HepG2 (cell line): ENCODE results near the gene GOLGB1. TPM values are rescaled to one million over a fixed set of nuclear protein-coding genes. Genes with fewer than 3 reads are reported as not detected.

Experiments
- ELF3 ChIP-seq: IDR thresholded peaks from 2 replicates; pipeline ENCODE4 v1.6.1; 2016; ENCODE audit warnings: missing genetic modification reagents, missing compliant biosample characterization
- EP300 ChIP-seq, 3 experiments: sonication (generic) in 1 of 3; formaldehyde crosslinking in 1 of 3; IDR thresholded peaks; 2 replicates each; pipeline versions ENCODE4 v1.5.1 to v1.6.1; 2011 to 2020; ENCODE audit warnings: low read depth in 2 of 3, low read length in 2 of 3, borderline replicate concordance in 1 of 3, improper control_type of control experiment in 1 of 3, mild to moderate bottlenecking in 1 of 3, missing genetic modification reagents in 1 of 3, moderate library complexity in 1 of 3
- FOSL2 ChIP-seq: sonication (generic); formaldehyde crosslinking; IDR thresholded peaks from 2 replicates; pipeline ENCODE4 v1.4.0; 2020; ENCODE audit warnings: missing genetic modification reagents
- FOXA3 ChIP-seq: IDR thresholded peaks from 2 replicates; pipeline ENCODE4 v1.6.1; 2016; ENCODE audit warnings: missing genetic modification reagents, missing compliant biosample characterization
- FOXK2 ChIP-seq: fragments of 450-650 bp; IDR thresholded peaks from 2 replicates; pipeline ENCODE4 v1.6.1; 2016
- GABPB1 ChIP-seq: IDR thresholded peaks from 2 replicates; pipeline ENCODE4 v1.6.1; 2016; ENCODE audit warnings: mild to moderate bottlenecking, missing genetic modification reagents, moderate library complexity, missing compliant biosample characterization
- HIVEP1 ChIP-seq: sonication (generic); formaldehyde crosslinking; IDR thresholded peaks from 2 replicates; pipeline ENCODE4 v1.4.0; 2020; ENCODE audit warnings: mild to moderate bottlenecking, missing genetic modification reagents
- MLLT10 ChIP-seq: sonication (generic); formaldehyde crosslinking; IDR thresholded peaks from 2 replicates; pipeline ENCODE4 v1.4.0; 2020; ENCODE audit warnings: missing genetic modification reagents
- MXD4 ChIP-seq: IDR thresholded peaks from 2 replicates; pipeline ENCODE4 v1.6.1; 2016; ENCODE audit warnings: mild to moderate bottlenecking, missing biosample characterization, missing genetic modification reagents
- NAIF1 ChIP-seq: sonication (generic); formaldehyde crosslinking; IDR thresholded peaks from 2 replicates; pipeline ENCODE4 v1.5.0; 2020; ENCODE audit warnings: mild to moderate bottlenecking, missing genetic modification reagents, borderline replicate concordance
- NR2F2 ChIP-seq: IDR thresholded peaks from 2 replicates; pipeline ENCODE4 v1.6.1; 2012; ENCODE audit warnings: low read depth, inconsistent platforms, borderline replicate concordance
- SALL1 ChIP-seq: sonication (generic); formaldehyde crosslinking; IDR thresholded peaks from 2 replicates; pipeline ENCODE4 v1.8.0; 2022; ENCODE audit warnings: mild to moderate bottlenecking, missing genetic modification reagents
- SAP130 ChIP-seq: IDR thresholded peaks from 2 replicates; pipeline ENCODE4 v1.6.1; 2016; ENCODE audit warnings: low read depth
- TEAD2 ChIP-seq: sonication (generic); formaldehyde crosslinking; IDR thresholded peaks from 2 replicates; pipeline ENCODE4 v1.9.0; 2021; ENCODE audit warnings: missing genetic modification reagents
- ZNF235 ChIP-seq: sonication (generic); formaldehyde crosslinking; IDR thresholded peaks from 2 replicates; pipeline ENCODE4 v1.8.1; 2023; ENCODE audit warnings: mild to moderate bottlenecking, missing genetic modification reagents, borderline replicate concordance
- ZNF460 ChIP-seq: sonication (generic); formaldehyde crosslinking; IDR thresholded peaks from 2 replicates; pipeline ENCODE4 v1.5.1; 2020; ENCODE audit warnings: missing genetic modification reagents, mild to moderate bottlenecking, borderline replicate concordance
- ZNF496 ChIP-seq: sonication (generic); formaldehyde crosslinking; IDR thresholded peaks from 2 replicates; pipeline ENCODE4 v1.8.1; 2023; ENCODE audit warnings: mild to moderate bottlenecking, moderate library complexity, missing genetic modification reagents; ENCODE audit not compliant: insufficient replicate concordance
- ZNF510 ChIP-seq: sonication (generic); formaldehyde crosslinking; IDR thresholded peaks from 2 replicates; pipeline ENCODE4 v1.4.0; 2020; ENCODE audit warnings: low read depth, mild to moderate bottlenecking, missing genetic modification reagents
- ZNF619 ChIP-seq: sonication (generic); formaldehyde crosslinking; IDR thresholded peaks from 2 replicates; pipeline ENCODE4 v1.4.0; 2020; ENCODE audit warnings: mild to moderate bottlenecking, missing genetic modification reagents
- ZNF761 ChIP-seq: sonication (generic); formaldehyde crosslinking; conservative IDR thresholded peaks from 2 replicates; pipeline ENCODE4 v1.4.0; 2020; ENCODE audit warnings: mild to moderate bottlenecking, missing genetic modification reagents
- polyA plus RNA-seq, 8 experiments: library from polyadenylated mRNA; depleted of rRNA in 3 of 8; stranded (reverse) in 7 of 8; unstranded in 1 of 8; fragments of >200 nt; fragmentation: Illumina TruSeq in 4 of 8; extraction: Trizol in 4 of 8; gene quantifications; 2 replicates each; pipeline versions ENCODE4 v1.2.1 to v1.2.3, GENCODE V29; 2011 to 2016; ENCODE audit warnings: low read depth in 4 of 8, missing spikeins in 1 of 8, mixed read lengths in 1 of 8; ENCODE audit not compliant: insufficient read depth in 1 of 8
- total RNA-seq, 5 experiments: library from RNA; depleted of rRNA; stranded (reverse); fragments of >200 nt; fragmentation: Illumina TruSeq; extraction: Trizol; gene quantifications; 2 replicates each; pipeline ENCODE4 v1.2.3, GENCODE V29; 2016; ENCODE audit warnings: low read depth in 1 of 5
- TF ChIP-seq, protein P1 (sequence below): IDR thresholded peaks from 2 replicates; pipeline ENCODE4 v1.4.0; 2020; ENCODE audit warnings: mild to moderate bottlenecking, missing genetic modification reagents
- TF ChIP-seq, protein P2 (sequence below): sonication (generic); formaldehyde crosslinking; conservative IDR thresholded peaks from 2 replicates; pipeline ENCODE4 v1.4.0; 2020; ENCODE audit warnings: missing genetic modification reagents
- TF ChIP-seq, protein P3 (sequence below): sonication (generic); formaldehyde crosslinking; IDR thresholded peaks from 2 replicates; pipeline ENCODE4 v1.4.0; 2020; ENCODE audit warnings: missing genetic modification reagents

GOLGB1 gene
- total and polyA plus RNA-seq, 2 of the 13 experiments (the other 11 are each of a cell fraction or from before 2014, with no cell fraction given) = 13.1 to 39.5 TPM

DNA sequence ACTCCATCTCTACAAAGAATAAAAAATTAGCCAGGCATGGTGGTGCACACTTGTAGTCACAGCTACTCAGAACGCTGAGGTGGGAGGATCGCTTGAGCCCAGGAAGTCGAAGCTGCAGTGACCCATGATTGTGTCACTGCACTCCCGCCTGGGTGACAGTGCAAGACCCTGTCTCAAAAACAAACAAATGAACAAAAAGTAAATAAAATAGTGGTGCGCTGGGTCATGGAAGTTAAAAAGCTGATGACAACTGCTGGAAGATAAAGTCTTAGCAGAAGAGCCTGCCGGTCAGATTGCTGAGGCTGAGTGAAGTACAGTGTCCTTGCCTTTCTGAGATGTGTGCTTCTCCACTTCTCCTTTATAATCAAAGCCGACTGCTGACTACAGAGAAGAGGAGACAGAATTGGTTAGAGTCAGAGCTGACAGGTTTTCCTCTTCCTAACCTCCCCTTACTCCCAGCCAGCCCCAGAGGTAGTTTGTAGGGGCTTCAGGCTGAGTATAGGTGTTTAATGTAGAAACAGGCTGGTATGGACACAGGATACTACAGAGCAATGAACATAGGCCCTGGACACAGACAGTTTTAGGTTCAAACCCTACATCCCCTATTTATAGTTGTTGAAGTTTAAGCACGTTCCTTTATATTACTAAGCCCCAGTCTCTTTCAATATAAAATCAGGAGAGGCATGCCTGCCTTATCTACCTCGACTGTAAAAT is 106.8 kb downstream of the GOLGB1 start (continued):
- no peak for TF ChIP-seq TEAD2 (CRISPR knock-in tag)
- no peak for TF ChIP-seq ZNF496 (CRISPR knock-in tag)
- no peak for TF ChIP-seq ZNF235 (CRISPR knock-in tag)
- peak in 1 of 2 experiments; percentile 13; a peak in 1 of 4 replicates for TF ChIP-seq EP300 (IDR thresholded peaks at IDR 0.05; ENCODE audit: low read depth in 2 of 2, low read length in 2 of 2)
- TF ChIP-seq EP300 (CRISPR knock-in tag; IDR thresholded peaks at IDR 0.05; ENCODE audit: borderline replicate concordance) = no peak
- TF ChIP-seq ELF3 (CRISPR knock-in tag) = 0 out of 2 replicates have a peak, but pooled peaks have one; percentile 41
- no peak for TF ChIP-seq ZNF510 (CRISPR knock-in tag)
- TF ChIP-seq, protein P1, sequence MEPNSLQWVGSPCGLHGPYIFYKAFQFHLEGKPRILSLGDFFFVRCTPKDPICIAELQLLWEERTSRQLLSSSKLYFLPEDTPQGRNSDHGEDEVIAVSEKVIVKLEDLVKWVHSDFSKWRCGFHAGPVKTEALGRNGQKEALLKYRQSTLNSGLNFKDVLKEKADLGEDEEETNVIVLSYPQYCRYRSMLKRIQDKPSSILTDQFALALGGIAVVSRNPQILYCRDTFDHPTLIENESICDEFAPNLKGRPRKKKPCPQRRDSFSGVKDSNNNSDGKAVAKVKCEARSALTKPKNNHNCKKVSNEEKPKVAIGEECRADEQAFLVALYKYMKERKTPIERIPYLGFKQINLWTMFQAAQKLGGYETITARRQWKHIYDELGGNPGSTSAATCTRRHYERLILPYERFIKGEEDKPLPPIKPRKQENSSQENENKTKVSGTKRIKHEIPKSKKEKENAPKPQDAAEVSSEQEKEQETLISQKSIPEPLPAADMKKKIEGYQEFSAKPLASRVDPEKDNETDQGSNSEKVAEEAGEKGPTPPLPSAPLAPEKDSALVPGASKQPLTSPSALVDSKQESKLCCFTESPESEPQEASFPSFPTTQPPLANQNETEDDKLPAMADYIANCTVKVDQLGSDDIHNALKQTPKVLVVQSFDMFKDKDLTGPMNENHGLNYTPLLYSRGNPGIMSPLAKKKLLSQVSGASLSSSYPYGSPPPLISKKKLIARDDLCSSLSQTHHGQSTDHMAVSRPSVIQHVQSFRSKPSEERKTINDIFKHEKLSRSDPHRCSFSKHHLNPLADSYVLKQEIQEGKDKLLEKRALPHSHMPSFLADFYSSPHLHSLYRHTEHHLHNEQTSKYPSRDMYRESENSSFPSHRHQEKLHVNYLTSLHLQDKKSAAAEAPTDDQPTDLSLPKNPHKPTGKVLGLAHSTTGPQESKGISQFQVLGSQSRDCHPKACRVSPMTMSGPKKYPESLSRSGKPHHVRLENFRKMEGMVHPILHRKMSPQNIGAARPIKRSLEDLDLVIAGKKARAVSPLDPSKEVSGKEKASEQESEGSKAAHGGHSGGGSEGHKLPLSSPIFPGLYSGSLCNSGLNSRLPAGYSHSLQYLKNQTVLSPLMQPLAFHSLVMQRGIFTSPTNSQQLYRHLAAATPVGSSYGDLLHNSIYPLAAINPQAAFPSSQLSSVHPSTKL (CRISPR knock-in tag) = peak; percentile 58
- no peak for TF ChIP-seq ZNF761 (CRISPR knock-in tag)
- TF ChIP-seq, protein P2, sequence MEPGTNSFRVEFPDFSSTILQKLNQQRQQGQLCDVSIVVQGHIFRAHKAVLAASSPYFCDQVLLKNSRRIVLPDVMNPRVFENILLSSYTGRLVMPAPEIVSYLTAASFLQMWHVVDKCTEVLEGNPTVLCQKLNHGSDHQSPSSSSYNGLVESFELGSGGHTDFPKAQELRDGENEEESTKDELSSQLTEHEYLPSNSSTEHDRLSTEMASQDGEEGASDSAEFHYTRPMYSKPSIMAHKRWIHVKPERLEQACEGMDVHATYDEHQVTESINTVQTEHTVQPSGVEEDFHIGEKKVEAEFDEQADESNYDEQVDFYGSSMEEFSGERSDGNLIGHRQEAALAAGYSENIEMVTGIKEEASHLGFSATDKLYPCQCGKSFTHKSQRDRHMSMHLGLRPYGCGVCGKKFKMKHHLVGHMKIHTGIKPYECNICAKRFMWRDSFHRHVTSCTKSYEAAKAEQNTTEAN = peak; percentile 52; the same call in 1 of the 2 replicates
- peak; percentile 46 for TF ChIP-seq SAP130 (CRISPR knock-in tag)
- TF ChIP-seq, protein P3, sequence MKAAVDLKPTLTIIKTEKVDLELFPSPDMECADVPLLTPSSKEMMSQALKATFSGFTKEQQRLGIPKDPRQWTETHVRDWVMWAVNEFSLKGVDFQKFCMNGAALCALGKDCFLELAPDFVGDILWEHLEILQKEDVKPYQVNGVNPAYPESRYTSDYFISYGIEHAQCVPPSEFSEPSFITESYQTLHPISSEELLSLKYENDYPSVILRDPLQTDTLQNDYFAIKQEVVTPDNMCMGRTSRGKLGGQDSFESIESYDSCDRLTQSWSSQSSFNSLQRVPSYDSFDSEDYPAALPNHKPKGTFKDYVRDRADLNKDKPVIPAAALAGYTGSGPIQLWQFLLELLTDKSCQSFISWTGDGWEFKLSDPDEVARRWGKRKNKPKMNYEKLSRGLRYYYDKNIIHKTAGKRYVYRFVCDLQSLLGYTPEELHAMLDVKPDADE (CRISPR knock-in tag) = no peak
- TF ChIP-seq NR2F2 = peak; percentile 25; the same call in 1 of the 2 replicates
- TF ChIP-seq MXD4 (CRISPR knock-in tag) = no peak
- TF ChIP-seq HIVEP1 (CRISPR knock-in tag) = no peak
- no peak for TF ChIP-seq FOXK2
- peak; percentile 40 for TF ChIP-seq FOSL2
- TF ChIP-seq ZNF460 (CRISPR knock-in tag) = peak; percentile 15; the same call in 1 of the 2 replicates
- TF ChIP-seq NAIF1 (CRISPR knock-in tag) = no peak
- TF ChIP-seq SALL1 = peak; percentile 63
- TF ChIP-seq ZNF619 (CRISPR knock-in tag) = no peak
- TF ChIP-seq GABPB1 (CRISPR knock-in tag) = peak; percentile 34; the same call in 1 of the 2 replicates
- TF ChIP-seq FOXA3 (CRISPR knock-in tag) = peak; percentile 38; the same call in 1 of the 2 replicates
- no peak for TF ChIP-seq MLLT10 (CRISPR knock-in tag)
